SU-DHL-6 (cell line): ENCODE data around the gene SEPTIN12.

Experiments used
- H2AFZ ChIP-seq: fragments of 200-600 bp; sonication (generic); 2 replicates; pipeline ENCODE4 v1.6.1; 2014; ENCODE audit warnings: low read depth, mild to moderate bottlenecking, moderate library complexity, mixed read lengths, antibody characterized with exemption, low read length; ENCODE audit not compliant: severe bottlenecking
- H3F3A ChIP-seq: fragments of 200-600 bp; shearing (Covaris generic); 2 replicates; pipeline ENCODE4 v1.6.0; 2016; ENCODE audit warnings: antibody characterized with exemption, mild to moderate bottlenecking; ENCODE audit not compliant: insufficient read depth
- H3K27ac ChIP-seq: fragments of 200-600 bp; sonication (generic); 2 replicates; pipeline ENCODE4 v1.5.1; 2016; ENCODE audit warnings: low read depth, mild to moderate bottlenecking, low read length, moderate library complexity, mixed read lengths
- H3K27me3 ChIP-seq: fragments of 200-600 bp; sonication (generic), shearing (Covaris generic); 2 replicates; pipeline ENCODE4 v1.6.0; 2014; ENCODE audit warnings: mild to moderate bottlenecking, low read length
- H3K36me3 ChIP-seq: fragments of 200-600 bp; sonication (generic); 2 replicates; pipeline ENCODE4 v1.6.1; 2014; ENCODE audit warnings: mild to moderate bottlenecking, low read length, mixed read lengths
- H3K4me2 ChIP-seq: fragments of 300-600, 200-600 bp; shearing (Covaris generic), sonication (generic); 2 replicates; pipeline ENCODE4 v1.6.0; 2014; ENCODE audit warnings: low read length, low read depth, mild to moderate bottlenecking; ENCODE audit not compliant: poor library complexity, severe bottlenecking
- H3K4me3 ChIP-seq: fragments of 200-600 bp; sonication (generic); 2 replicates; pipeline ENCODE4 v1.5.1; 2014; ENCODE audit warnings: antibody characterized with exemption, low read length, mild to moderate bottlenecking, mixed read lengths; ENCODE audit not compliant: insufficient read depth, poor library complexity, severe bottlenecking
- H3K79me2 ChIP-seq: fragments of 200-600 bp; sonication (generic); 2 replicates; pipeline ENCODE4 v1.6.1; 2014; ENCODE audit warnings: mild to moderate bottlenecking, low read length, moderate library complexity; ENCODE audit not compliant: insufficient read depth
- H3K9ac ChIP-seq: fragments of 200-600 bp; sonication (generic); 2 replicates; pipeline ENCODE4 v1.7.0; 2014; ENCODE audit warnings: mild to moderate bottlenecking, low read length
- H3K9me2 ChIP-seq: fragments of 200-600 bp; sonication (generic); replicated peaks from 2 replicates; pipeline ENCODE4 v1.6.1; 2014; ENCODE audit warnings: low read length; ENCODE audit not compliant: insufficient read depth
- H3K9me3 ChIP-seq: fragments of 200-600 bp; sonication (generic); 2 replicates; pipeline ENCODE4 v1.6.1; 2014; ENCODE audit warnings: low read length, mixed read lengths; ENCODE audit not compliant: insufficient read depth
- H4K20me1 ChIP-seq: fragments of 200-600 bp; sonication (generic); 2 replicates; pipeline ENCODE4 v1.6.1; 2014; ENCODE audit warnings: low read depth, mild to moderate bottlenecking, antibody characterized with exemption, low read length, moderate library complexity, mixed read lengths
- CTCF ChIP-seq: fragments of 200-600 bp; sonication (generic); IDR thresholded peaks from one replicate; pipeline ENCODE4 v1.5.1; 2017; ENCODE audit warnings: antibody characterized with exemption, mild to moderate bottlenecking, low read length, moderate library complexity; ENCODE audit not compliant: insufficient read depth, poor library complexity, severe bottlenecking
- EZH2phosphoT487 ChIP-seq: fragments of 200-600 bp; sonication (generic), shearing (Covaris generic); conservative IDR thresholded peaks from 2 replicates; pipeline ENCODE4 v1.6.1; 2018; ENCODE audit warnings: mild to moderate bottlenecking, antibody characterized with exemption, low read length, moderate library complexity, mixed read lengths

SEPTIN12 gene

GRCh38 chr16:4832698-4833343 is 44.7 kb upstream of the SEPTIN12 start:
- H3K36me3 ChIP-seq, result peaks cover 15% of the 10 kb centered on the region; the same call in 1 of the 2 replicates
- H3K27me3 ChIP-seq, result no peaks in the 10 kb centered on the region
- H3K9me2 ChIP-seq, result no peaks in the 10 kb centered on the region
- no peak overlapping the region for H3K9ac ChIP-seq
- 0 out of 2 replicates have a peak, but pooled peaks cover 19% of the 10 kb centered on the region for H3K79me2 ChIP-seq
- no peak overlapping the region for H3K27ac ChIP-seq
- no peaks in the 10 kb centered on the region for H3K9me3 ChIP-seq
- H4K20me1 ChIP-seq, result no peaks in the 10 kb centered on the region; the same call in 1 of the 2 replicates
- TF ChIP-seq EZH2phosphoT487, result no peak
- no peak for TF ChIP-seq CTCF
- H3F3A ChIP-seq, result no peaks in the 10 kb centered on the region
- H2AFZ ChIP-seq, result no peak overlapping the region
- no peak overlapping the region for H3K4me3 ChIP-seq
- H3K4me2 ChIP-seq, result no peak overlapping the region

- Histone ChIP-seq H3K9ac (no peak overlapping the region), H3K27me3 (no peaks in the 10 kb centered on the region), H3K36me3 (peaks cover 18% of the 10 kb centered on the region; the same call in 1 of the 2 replicates), H3K9me3 (no peaks in the 10 kb centered on the region), H3K79me2 (0 out of 2 replicates have a peak, but pooled peaks cover 19% of the 10 kb centered on the region), H2AFZ (no peak overlapping the region), H4K20me1 (no peaks in the 10 kb centered on the region; the same call in 1 of the 2 replicates), H3K4me2 (no peak overlapping the region), H3K9me2 (no peaks in the 10 kb centered on the region), H3K4me3 (no peak overlapping the region), H3K27ac (no peak overlapping the region), H3F3A (no peaks in the 10 kb centered on the region)
- TF ChIP-seq EZH2phosphoT487 (no peak), CTCF (no peak)
These were observed 43.5 kb upstream of the SEPTIN12 start for GRCh38 chr16:4831616-4832015.

- Histone ChIP-seq H2AFZ (no peak overlapping the region), H3K4me2 (no peak overlapping the region), H3K4me3 (no peak overlapping the region), H3K9me3 (no peaks in the 10 kb centered on the region), H3K9me2 (no peaks in the 10 kb centered on the region), H3K79me2 (0 out of 2 replicates have a peak, but pooled peaks cover 11% of the 10 kb centered on the region), H3K27ac (no peak overlapping the region), H3F3A (no peaks in the 10 kb centered on the region), H3K27me3 (no peaks in the 10 kb centered on the region), H3K9ac (no peak overlapping the region), H3K36me3 (peaks cover 13% of the 10 kb centered on the region; the same call in 1 of the 2 replicates), H4K20me1 (no peaks in the 10 kb centered on the region)
- no peak for TF ChIP-seq EZH2phosphoT487
- TF ChIP-seq CTCF, result no peak
These were observed 42.3 kb upstream of the SEPTIN12 start for GRCh38 chr16:4830408-4830807.
